Central memory CD4-positive, alpha-beta T cell (primary cell): ENCODE data around the gene KIAA1217.

Source experiments
- DNase-seq: peaks from one replicate; pipeline ENCODE4 v3.0.0; 2022

KIAA1217 gene

DNA sequence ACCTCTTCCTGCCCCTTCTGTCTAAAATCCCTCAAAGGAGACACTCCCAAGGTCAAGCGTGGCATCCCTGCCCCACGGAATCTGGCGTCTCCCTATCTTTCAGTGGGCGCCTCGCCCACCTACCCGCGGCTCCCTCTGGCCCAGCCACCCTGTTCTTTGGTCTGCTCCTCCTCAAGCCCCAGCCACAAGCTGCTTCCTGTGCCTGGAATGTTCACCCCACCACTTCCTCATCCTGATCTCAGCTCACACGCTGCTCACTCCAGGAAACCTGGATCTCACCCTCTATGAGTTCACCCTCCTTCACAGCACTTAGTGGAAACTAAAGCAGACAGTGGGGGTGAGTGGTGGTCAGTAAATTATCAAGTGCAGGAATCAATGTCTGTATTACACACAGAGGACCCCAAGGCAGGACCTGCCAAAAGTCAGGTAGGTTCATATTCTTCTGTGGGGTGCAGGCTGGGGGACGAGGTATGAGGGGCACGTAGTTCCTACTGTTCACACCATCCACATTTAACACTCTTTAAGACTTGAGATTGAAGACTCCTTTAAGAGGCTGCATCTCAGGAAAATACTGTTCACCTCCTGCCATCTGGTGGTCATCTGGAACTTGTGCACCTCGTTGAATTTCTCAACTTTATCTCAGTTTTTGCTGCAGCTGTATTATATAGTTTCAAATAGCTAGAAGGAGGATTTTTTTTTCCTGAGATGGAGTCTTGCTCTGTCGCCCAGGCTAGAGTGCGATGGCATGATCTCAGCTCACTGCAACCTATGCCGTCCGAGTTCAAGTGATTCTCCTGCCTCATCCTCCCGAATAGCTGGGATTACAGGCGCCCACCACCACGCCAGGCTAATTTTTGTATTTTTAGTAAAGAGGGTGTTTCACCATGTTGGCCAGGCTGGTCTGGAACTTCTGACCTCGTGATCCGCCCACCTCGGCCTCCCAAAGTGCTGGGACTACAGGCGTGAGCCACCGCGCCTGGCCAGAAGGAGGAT, 348.1 kb downstream of the KIAA1217 start:
- DNase-seq: peak; percentile 3

DNA sequence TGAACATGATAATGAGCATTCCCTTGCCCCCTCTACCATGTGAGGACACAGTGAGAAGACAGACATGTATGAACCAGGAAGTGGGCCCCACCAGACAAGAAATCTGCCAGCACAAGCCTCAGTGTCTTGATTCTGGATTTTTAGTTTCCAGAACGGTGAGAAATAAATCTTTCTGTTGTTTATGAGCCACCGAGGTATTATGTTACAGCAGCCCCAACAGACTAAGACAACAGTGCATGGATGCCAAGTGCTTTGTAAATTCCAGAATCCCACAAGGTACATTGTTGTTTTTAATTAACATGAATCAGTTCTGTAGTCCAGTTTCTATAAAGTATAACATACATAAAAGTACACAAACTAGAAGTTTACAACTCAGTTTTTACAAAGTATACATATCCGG, 352.5 kb downstream of the KIAA1217 start:
- DNase-seq: no peak

- DNase-seq: no peak
These were observed 359.1 kb downstream of the KIAA1217 start for GRCh38 chr10:24568042-24568441.

DNA sequence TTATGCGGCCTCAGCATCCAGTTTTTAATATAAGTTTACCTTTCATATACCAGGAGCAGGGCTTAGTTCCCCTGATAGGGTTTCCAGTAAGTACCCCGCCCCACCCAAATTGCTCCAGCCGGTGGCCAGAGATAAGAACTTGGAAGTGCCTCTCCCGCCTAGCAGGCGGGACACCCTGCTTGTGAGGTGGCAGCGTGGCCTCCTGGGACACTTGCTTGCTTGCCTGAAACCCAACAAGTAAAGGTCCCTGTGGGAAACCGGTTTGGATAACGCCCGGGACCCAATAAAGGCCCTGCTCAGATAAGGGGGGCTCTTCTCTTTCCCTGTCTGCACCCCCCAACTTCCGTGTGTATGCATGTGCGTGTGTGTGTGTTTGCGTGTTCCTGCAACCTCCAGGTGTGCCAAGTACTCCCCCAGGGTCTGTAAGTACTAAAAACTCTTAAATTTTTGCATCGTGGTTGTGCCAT, 360.4 kb downstream of the KIAA1217 start:
- DNase-seq: no peak

DNA sequence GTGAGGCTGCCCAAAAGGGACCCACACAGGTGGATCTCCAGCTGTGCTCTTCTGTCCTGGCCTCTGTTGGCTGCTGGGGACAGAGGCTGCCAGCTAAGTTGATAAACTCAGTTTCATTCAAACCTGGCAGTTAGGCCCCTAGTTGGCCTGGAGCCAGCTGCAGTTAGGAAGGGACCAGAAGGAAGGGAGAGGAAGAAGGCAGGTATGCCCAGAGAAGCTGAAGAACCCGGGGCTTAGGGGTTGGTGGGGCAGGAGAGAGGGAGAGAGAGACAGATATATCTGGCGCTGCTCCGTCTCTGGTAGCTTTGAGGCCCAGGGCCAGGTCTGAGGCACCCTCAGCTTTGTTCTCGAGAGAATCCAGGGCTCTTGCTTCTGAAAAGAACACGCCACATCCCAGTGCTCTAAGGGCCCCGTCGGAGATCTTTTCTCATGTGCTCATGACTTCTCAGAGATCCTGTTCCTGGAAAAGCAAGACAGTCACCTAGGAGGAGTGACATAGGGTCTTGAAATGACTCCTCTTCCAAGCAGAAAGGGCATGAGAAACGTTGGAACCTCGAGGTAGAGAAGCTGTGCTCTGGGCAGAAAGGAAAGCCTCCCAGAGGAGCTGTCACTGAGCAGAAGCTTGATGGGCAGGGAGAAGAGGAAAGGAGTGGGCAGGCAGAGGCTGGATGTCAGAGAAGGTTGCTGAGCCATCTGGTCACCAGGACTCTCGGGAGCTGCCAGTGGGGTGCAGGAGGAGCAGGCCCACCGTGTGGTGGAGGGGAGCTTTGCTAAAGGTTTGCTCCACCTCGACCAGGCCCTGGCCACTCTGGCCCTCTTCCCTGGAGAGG, 361.1 kb downstream of the KIAA1217 start:
- DNase-seq: no peak

- no peak for DNase-seq
These were observed 361.9 kb downstream of the KIAA1217 start for GRCh38 chr10:24570658-24571426.

GRCh38 chr10:24571870-24572450, 363.0 kb downstream of the KIAA1217 start:
- no peak for DNase-seq

DNA sequence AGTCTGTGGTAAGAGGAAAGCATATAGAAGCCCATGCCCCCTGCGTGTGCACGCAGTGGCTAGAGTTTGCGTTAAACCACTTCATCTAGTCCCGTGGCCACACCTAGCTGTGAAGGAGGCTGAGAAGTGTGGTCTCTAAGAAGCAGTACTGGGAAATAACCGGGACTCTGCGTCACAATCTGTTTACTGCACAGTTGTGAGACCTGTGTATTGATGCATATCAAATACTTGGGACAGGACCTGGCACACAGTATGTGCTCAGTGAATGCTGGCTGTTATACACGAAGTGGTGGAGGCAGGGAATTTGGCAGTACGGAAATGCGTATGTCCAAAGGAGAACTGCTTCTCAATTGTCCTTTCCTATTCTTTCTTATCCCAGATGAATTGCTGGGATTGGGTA, 365.2 kb downstream of the KIAA1217 start:
- DNase-seq: no peak

DNA sequence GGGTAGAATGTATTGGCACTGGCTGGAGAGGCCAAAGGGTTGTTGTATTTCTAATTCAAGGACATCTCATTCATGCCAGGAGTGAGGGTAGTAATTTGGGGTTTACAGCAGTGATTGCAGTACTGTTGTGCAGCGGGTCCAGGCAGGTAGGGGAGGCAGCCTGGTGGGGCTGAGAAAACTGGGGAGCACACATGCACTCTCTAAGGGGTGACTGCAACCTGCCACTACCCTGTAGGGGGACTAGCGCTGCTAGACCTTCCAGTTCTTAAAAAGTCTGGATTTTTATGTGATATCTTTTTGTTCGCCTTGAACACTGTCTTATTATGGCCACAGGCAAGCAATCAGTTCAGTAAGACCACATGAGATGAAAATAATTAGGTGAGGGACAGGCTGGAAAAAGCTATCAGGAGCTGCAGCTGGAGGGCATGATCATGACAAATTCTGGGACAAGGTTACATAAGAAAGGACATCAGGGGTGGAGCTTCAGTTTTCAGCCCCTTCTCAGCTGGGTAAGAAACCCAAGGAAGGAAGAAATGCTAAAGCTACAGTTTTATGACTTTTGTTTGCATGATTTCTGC, 365.7 kb downstream of the KIAA1217 start:
- no peak for DNase-seq

GRCh38 chr10:24575481-24576002, 366.6 kb downstream of the KIAA1217 start:
- DNase-seq: no peak

DNA sequence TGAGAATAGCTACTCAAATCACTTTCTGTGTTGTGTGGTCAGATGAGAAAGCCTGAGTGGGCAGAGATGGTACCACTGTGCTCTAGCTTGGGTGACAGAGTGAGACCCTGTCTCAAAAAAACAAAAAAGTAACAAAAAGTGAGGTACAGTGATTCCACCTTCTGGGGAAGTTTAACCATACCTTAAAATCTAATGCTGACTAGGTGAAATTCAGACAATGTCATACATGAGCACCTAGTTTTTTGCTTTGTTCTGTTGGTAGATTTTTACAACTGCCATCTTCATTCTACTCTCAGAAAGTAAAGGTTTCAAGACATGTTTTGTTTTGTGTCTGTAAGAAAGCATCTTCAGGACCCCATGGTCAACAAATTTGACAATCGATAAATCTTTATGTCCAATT, 370.5 kb downstream of the KIAA1217 start:
- no peak for DNase-seq

GRCh38 chr10:24579906-24580305, 371.0 kb downstream of the KIAA1217 start:
- DNase-seq: no peak

DNA sequence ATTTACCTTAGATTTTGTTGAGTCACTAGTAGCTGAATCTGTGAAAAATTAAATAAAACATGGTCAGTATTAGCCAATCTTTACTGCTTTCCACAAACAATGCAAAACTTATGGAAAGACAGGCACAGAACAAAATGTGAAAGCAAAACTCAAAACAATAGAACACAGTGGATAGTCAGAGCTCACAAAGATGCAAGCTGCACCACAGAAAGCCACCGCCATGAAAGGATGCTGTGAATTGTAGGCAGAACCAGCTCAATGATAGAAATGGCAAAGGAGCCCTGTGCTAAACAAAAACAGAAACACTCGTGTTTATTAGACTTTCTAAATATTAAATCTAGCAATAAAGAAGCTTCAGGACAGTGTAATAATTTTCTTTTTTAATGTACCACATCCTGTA, 380.3 kb downstream of the KIAA1217 start:
- DNase-seq: no peak

GRCh38 chr10:24590697-24591457, 381.9 kb downstream of the KIAA1217 start:
- DNase-seq: no peak

- DNase-seq: no peak
These were observed 387.4 kb downstream of the KIAA1217 start for GRCh38 chr10:24596217-24596930.

DNA sequence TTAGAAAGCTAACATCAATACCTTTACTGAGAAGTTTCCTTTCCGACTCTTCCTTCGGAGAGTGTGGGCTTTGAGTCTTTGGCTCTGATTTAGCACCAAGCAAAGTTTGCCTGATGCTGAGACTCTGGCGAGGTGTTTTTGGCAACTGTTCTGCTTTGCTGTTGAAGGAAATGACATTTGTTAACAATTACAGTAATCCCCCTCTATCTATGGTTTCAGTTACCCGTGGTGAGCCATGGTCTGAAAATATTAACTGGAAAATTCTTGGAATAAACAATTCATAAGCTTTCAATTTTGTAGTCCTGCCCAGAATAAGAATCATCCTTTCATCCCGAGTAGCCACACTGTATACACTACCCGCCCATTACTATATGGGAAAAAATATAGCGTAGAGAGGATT, 388.5 kb downstream of the KIAA1217 start:
- no peak for DNase-seq
